Kidney glomerular epithelial cell (primary cell): ENCODE data around the gene FAF2.
"Not testable (repeated sequence)": the region's sequence is repeated elsewhere in the genome, so short reads cannot be mapped to it uniquely, and the experiment has no call there.

Source experiments
- DNase-seq: peaks from one replicate; lab custom pipeline; 2025; lab: John Stamatoyannopoulos, UW

The FAF2 gene

GRCh38 chr5:176447978-176448608, at the start of gene FAF2:
TSS of gene FAF2 (plus strand) at chr5:176448385. CDS start at chr5:176448408, 23 bp downstream.
- DNase-seq: peak; percentile 100

GRCh38 chr5:176400382-176401156, 47.6 kb upstream of the FAF2 start:
- DNase-seq: no peak

- no peak for DNase-seq
These were observed 46.6 kb upstream of the FAF2 start for GRCh38 chr5:176401281-176402205.

- DNase-seq: no peak
These were observed 42.3 kb upstream of the FAF2 start for GRCh38 chr5:176405656-176406435.

- no peak for DNase-seq
These were observed 41.6 kb upstream of the FAF2 start for GRCh38 chr5:176406436-176407052.

GRCh38 chr5:176407456-176408251, 40.5 kb upstream of the FAF2 start:
- DNase-seq: no peak

GRCh38 chr5:176408252-176408573, 40.0 kb upstream of the FAF2 start:
- DNase-seq: not testable (repeated sequence)

GRCh38 chr5:176408590-176408989, 39.6 kb upstream of the FAF2 start:
- no peak for DNase-seq

- no peak for DNase-seq
These were observed 38.4 kb upstream of the FAF2 start for GRCh38 chr5:176409765-176410164.

GRCh38 chr5:176410486-176411180, 37.6 kb upstream of the FAF2 start:
- no peak for DNase-seq

- DNase-seq: no peak
These were observed 35.5 kb upstream of the FAF2 start for GRCh38 chr5:176412517-176413254.

GRCh38 chr5:176413255-176413565, 35.0 kb upstream of the FAF2 start:
- DNase-seq: no peak

GRCh38 chr5:176413709-176414191, 34.4 kb upstream of the FAF2 start:
- no peak for DNase-seq

GRCh38 chr5:176414704-176415103, 33.5 kb upstream of the FAF2 start:
- no peak for DNase-seq

GRCh38 chr5:176415240-176415951, 32.8 kb upstream of the FAF2 start:
- DNase-seq: no peak

- peak; percentile 68 for DNase-seq
These were observed 31.9 kb upstream of the FAF2 start, which contains the start of gene CLTB for GRCh38 chr5:176415952-176416924. TSS of gene CLTB (minus strand) at chr5:176416539. CDS start at chr5:176416363, 176 bp downstream.

GRCh38 chr5:176416965-176417364, 31.2 kb upstream of the FAF2 start:
- DNase-seq: no peak
